GM19193 (cell line): ENCODE measurements around the gene KIFAP3.

Experiments used
- POLR2A ChIP-seq: IDR thresholded peaks from 4 replicates; pipeline ENCODE4 v1.6.1; 2011; ENCODE audit not compliant: insufficient read depth, insufficient read length; ENCODE audit errors: extremely low read depth

The KIFAP3 gene

GRCh38 chr1:170067253-170067819 lies 7.2 kb downstream of the KIFAP3 start:
- TF ChIP-seq POLR2A = no peak

GRCh38 chr1:170064821-170065220 lies 9.7 kb downstream of the KIFAP3 start:
- no peak for TF ChIP-seq POLR2A

- TF ChIP-seq POLR2A = no peak
Measured at GRCh38 chr1:170063109-170063826, 11.2 kb downstream of the KIFAP3 start.

GRCh38 chr1:170049176-170049800 lies 25.2 kb downstream of the KIFAP3 start:
- TF ChIP-seq POLR2A = no peak

GRCh38 chr1:170048515-170048914 lies 26.0 kb downstream of the KIFAP3 start:
- TF ChIP-seq POLR2A = no peak

- TF ChIP-seq POLR2A = no peak
Measured at GRCh38 chr1:170044187-170044586, 30.3 kb downstream of the KIFAP3 start.

- TF ChIP-seq POLR2A = no peak
Measured at GRCh38 chr1:170041423-170042192, 32.9 kb downstream of the KIFAP3 start.

GRCh38 chr1:170032531-170033280 lies 41.8 kb downstream of the KIFAP3 start:
- no peak for TF ChIP-seq POLR2A

- no peak for TF ChIP-seq POLR2A
Measured at GRCh38 chr1:170030212-170030611, 44.3 kb downstream of the KIFAP3 start.

GRCh38 chr1:170027760-170028159 lies 46.7 kb downstream of the KIFAP3 start:
- TF ChIP-seq POLR2A = no peak

- no peak for TF ChIP-seq POLR2A
Measured at GRCh38 chr1:170020859-170021258, 53.6 kb downstream of the KIFAP3 start.

- no peak for TF ChIP-seq POLR2A
Measured at GRCh38 chr1:170017478-170017877, 57.0 kb downstream of the KIFAP3 start.

- TF ChIP-seq POLR2A = no peak
Measured at GRCh38 chr1:170012920-170013319, 61.6 kb downstream of the KIFAP3 start.

- TF ChIP-seq POLR2A = no peak
Measured at GRCh38 chr1:170010443-170010842, 64.1 kb downstream of the KIFAP3 start.

GRCh38 chr1:170009551-170009950 lies 64.9 kb downstream of the KIFAP3 start:
- TF ChIP-seq POLR2A = no peak
